Naive thymus-derived CD4-positive, alpha-beta T cell (primary cell): ENCODE measurements around the gene DOCK4. TPM values are rescaled to one million over a fixed set of nuclear protein-coding genes. Genes with fewer than 3 reads are reported as not detected.

Source experiments
- ATAC-seq: fragments of 150-1000 bp; cut with Tn5 transposase; 2 replicates; pipeline ENCODE4 v1.10.0; 2021; ENCODE audit warnings: mild to moderate bottlenecking, moderate library complexity
- CTCF ChIA-PET: fragments of 350-600 bp; sonication (Branson Sonifier 250); formaldehyde crosslinking; loops from one replicate; lab custom pipeline; 2021; ENCODE audit warnings: antibody characterized with exemption; lab: Charles Lee
- POLR2A ChIA-PET: fragments of 350-600 bp; sonication (Branson Sonifier 250); formaldehyde crosslinking; loops from one replicate; lab custom pipeline; 2021; ENCODE audit warnings: antibody characterized with exemption, inconsistent platforms; lab: Charles Lee
- DNase-seq, 9 donors: peaks; one replicate each; pipeline versions ENCODE4 v3.0.0 to v3.0.0-alpha.2; 2020 to 2022; ENCODE audit warnings: mixed read lengths in 1 of 9
- H3K27ac ChIP-seq: one replicate; pipeline ENCODE4 v1.7.0; 2013; ENCODE audit warnings: mild to moderate bottlenecking, low read depth, low read length, moderate library complexity
- H3K27me3 ChIP-seq, 2 donors: one replicate each; pipeline ENCODE4 v1.7.0; 2013; ENCODE audit warnings: low read length in 2 of 2, mild to moderate bottlenecking in 2 of 2, moderate library complexity in 2 of 2; ENCODE audit not compliant: control insufficient read depth in 2 of 2, insufficient read depth in 2 of 2
- H3K36me3 ChIP-seq, 3 experiments: 1 replicate in 2 of 3; 2 replicates in 1 of 3; pipeline ENCODE4 v1.7.0; 2013; ENCODE audit warnings: low read length in 3 of 3, mild to moderate bottlenecking in 3 of 3, moderate library complexity in 1 of 3; ENCODE audit not compliant: insufficient read depth in 3 of 3, control insufficient read depth in 2 of 3
- H3K4me1 ChIP-seq, 2 donors: one replicate each; pipeline ENCODE4 v1.7.0; 2013; ENCODE audit warnings: low read length in 2 of 2, mild to moderate bottlenecking in 2 of 2, moderate library complexity in 1 of 2; ENCODE audit not compliant: control insufficient read depth in 2 of 2, insufficient read depth in 2 of 2
- H3K4me3 ChIP-seq: 2 replicates; pipeline ENCODE4 v1.7.0; 2013; ENCODE audit warnings: mild to moderate bottlenecking, low read length
- H3K9me3 ChIP-seq, 3 experiments: 1 replicate in 2 of 3; 2 replicates in 1 of 3; pipeline ENCODE4 v1.7.0; 2013; ENCODE audit warnings: low read length in 3 of 3; ENCODE audit not compliant: control insufficient read depth in 2 of 3
- H3K27ac Mint-ChIP-seq, 9 donors: one replicate each; pipeline ENCODE4 v1.8.0; 2020 to 2022; ENCODE audit warnings: mixed read lengths in 9 of 9, mild to moderate bottlenecking in 8 of 9, moderate library complexity in 5 of 9, inconsistent platforms in 2 of 9
- H3K27me3 Mint-ChIP-seq, 5 donors: one replicate each; pipeline ENCODE4 v1.8.0; 2021 to 2022; ENCODE audit warnings: mixed read lengths in 5 of 5, mild to moderate bottlenecking in 1 of 5
- H3K36me3 Mint-ChIP-seq, 5 donors: one replicate each; pipeline ENCODE4 v1.8.0; 2020 to 2022; ENCODE audit warnings: mixed read lengths in 5 of 5, mild to moderate bottlenecking in 3 of 5, inconsistent platforms in 1 of 5
- H3K4me1 Mint-ChIP-seq, 7 donors: one replicate each; pipeline ENCODE4 v1.8.0; 2020 to 2022; ENCODE audit warnings: mixed read lengths in 7 of 7, mild to moderate bottlenecking in 3 of 7, inconsistent platforms in 1 of 7
- H3K4me3 Mint-ChIP-seq, 10 donors: one replicate each; pipeline ENCODE4 v1.8.0; 2020 to 2022; ENCODE audit warnings: mild to moderate bottlenecking in 10 of 10, mixed read lengths in 10 of 10, moderate library complexity in 6 of 10, inconsistent platforms in 2 of 10
- H3K9me3 Mint-ChIP-seq, 11 donors: one replicate each; pipeline ENCODE4 v1.8.0; 2020 to 2022; ENCODE audit warnings: mixed read lengths in 11 of 11, mild to moderate bottlenecking in 4 of 11, inconsistent platforms in 1 of 11, moderate library complexity in 1 of 11
- intact Hi-C, 2 donors: fragments of 100-400 bp; cut with micrococcal nuclease; formaldehyde crosslinking; loops; one replicate each; pipeline ENCODE4 v1.15.1; 2023
- polyA plus RNA-seq, 2 donors: library from polyadenylated mRNA; unstranded; fragments of 300-500 nt; fragmentation: Illumina TruSeq; gene quantifications; one replicate each; pipeline ENCODE4 v1.2.3, GENCODE V29; 2021
- total RNA-seq, 6 experiments: library from RNA in 5 of 6; stranded (reverse) in 5 of 6; gene quantifications; 1 replicate in 5 of 6; 2 replicates in 1 of 6; pipeline ENCODE4 v1.2.3 and lab custom pipeline; 2021 to 2026

DOCK4 gene
- 1 to 10 TPM in 4 of 5 experiments, under 1 TPM in 1; 0.19 to 3.1 (median 2.4) TPM for total RNA-seq
- polyA plus RNA-seq: under 1 TPM in 1 of 2 donors, not detected in 1; 0.16 TPM
- 1.1 reads per million for total RNA-seq (lab: John Stamatoyannopoulos, UW)

GRCh38 chr7:112206238-112206990 lies at the start of gene DOCK4, which contains the start of gene ZNF277:
Gene DOCK4, minus strand, starts transcription at chr7:112206399. Its CDS starts 261 bp downstream, at chr7:112206138.
Gene ZNF277, plus strand, starts transcription at chr7:112206695. Its CDS starts 22 bp downstream, at chr7:112206717.
- no peaks in the 10 kb centered on the region for H3K36me3 Mint-ChIP-seq
- no peaks in the 10 kb centered on the region for H3K9me3 ChIP-seq
- no peaks in the 10 kb centered on the region for H3K9me3 Mint-ChIP-seq
- peaks cover 14 to 22% of the 10 kb centered on the region in 2 donors for H3K4me1 ChIP-seq
- H3K4me3 Mint-ChIP-seq: peak within 1 kb of the TSS; percentile 93 to 99 (median 96)
- peaks cover 15% of the 10 kb centered on the region in 2 donors for H3K27me3 ChIP-seq
- ATAC-seq (peak; percentile 93), DNase-seq (peak; percentile 97 to 100 (median 99))
- H3K36me3 ChIP-seq: peaks cover 0 to 3% (median 0%) of the 10 kb centered on the region in 3 experiments
- peak within 1 kb of the TSS; percentile 71 for H3K27ac ChIP-seq
- H3K27ac Mint-ChIP-seq: peak within 1 kb of the TSS; percentile 60 to 95 (median 85)
- POLR2A ChIA-PET: interaction anchor here (1.1 to 1.4 kb wide), 3 partner anchors 9 to 243 kb away, joined by 3 to 5 read pairs (median 4); partner anchors contain the start of gene IFRD1
- intact Hi-C loops: loop anchor here (1.0 to 10.0 kb wide), 10 partner anchors 186 to 1112 kb away; partner anchors contain the start of genes IFRD1 (in 2 of the 2), IMMP2L (in 2 of the 2), TMEM168 (in 2 of the 2) and LRRN3 (in 1 of the 2)
- H3K4me3 ChIP-seq: peak within 1 kb of the TSS; percentile 94
- peaks cover 25 to 57% (median 38%) of the 10 kb centered on the region in 7 donors for H3K4me1 Mint-ChIP-seq
- H3K27me3 Mint-ChIP-seq: peaks cover 25 to 36% (median 29%) of the 10 kb centered on the region in 5 donors
- CTCF ChIA-PET: interaction anchor here (0.7 to 1.0 kb wide), 2 partner anchors 9 to 244 kb away, joined by 3 read pairs; no protein-coding TSS in a partner anchor

- peaks cover 0 to 69% (median 44%) of the 10 kb centered on the region in 7 donors for H3K4me1 Mint-ChIP-seq
- no peaks in the 10 kb centered on the region for H3K27me3 ChIP-seq
- CTCF ChIA-PET: no interaction called here
- DNase-seq (no peak), ATAC-seq (no peak)
- no peak overlapping the region for H3K4me3 Mint-ChIP-seq
- H3K36me3 ChIP-seq: no peaks in the 10 kb centered on the region
- H3K27ac Mint-ChIP-seq: no peak overlapping the region
- H3K27ac ChIP-seq: no peak overlapping the region
- H3K36me3 Mint-ChIP-seq: peaks cover 0 to 8% (median 3%) of the 10 kb centered on the region in 5 donors
- no peaks in the 10 kb centered on the region for H3K4me1 ChIP-seq
- H3K27me3 Mint-ChIP-seq: no peaks in the 10 kb centered on the region
- POLR2A ChIA-PET: no interaction called here
- H3K9me3 ChIP-seq: no peaks in the 10 kb centered on the region
- H3K4me3 ChIP-seq: no peak overlapping the region
- intact Hi-C loops: no loop called here
- no peaks in the 10 kb centered on the region for H3K9me3 Mint-ChIP-seq
Measured at GRCh38 chr7:112255388-112255720, 49.2 kb upstream of the DOCK4 start.

DNA sequence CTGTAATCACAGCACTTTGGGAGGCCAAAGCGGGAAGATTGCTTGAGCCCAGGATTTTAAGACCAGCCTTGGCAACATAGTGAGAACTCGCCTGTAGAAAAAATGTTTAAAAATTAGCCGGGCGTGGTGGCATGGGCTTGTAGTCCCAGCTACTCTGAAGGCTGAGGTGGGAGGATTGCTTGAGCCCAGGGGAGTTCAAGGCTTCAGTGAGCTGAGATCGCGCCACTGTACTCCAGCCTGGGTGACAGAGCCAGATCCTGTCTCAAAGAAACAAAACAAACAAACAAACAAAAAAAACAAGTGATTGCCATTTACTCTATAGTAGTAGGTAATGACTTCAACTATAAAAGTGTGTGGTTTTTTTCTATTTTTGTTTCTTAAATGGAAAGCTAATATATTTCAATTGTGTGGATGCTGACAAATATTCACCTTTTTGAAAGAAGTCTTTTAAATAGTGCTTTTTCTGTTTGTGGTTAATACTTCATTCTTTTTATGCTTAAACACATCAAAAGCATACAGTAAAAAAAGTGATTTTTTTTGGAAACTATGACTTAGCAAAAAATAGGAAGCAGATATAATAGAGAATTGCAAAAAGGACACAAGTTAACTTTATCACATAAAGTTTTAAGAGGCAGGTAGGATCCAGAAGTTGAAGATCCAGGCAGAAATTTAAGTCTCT lies 48.6 kb upstream of the DOCK4 start:
- no peaks in the 10 kb centered on the region for H3K9me3 Mint-ChIP-seq
- Histone ChIP-seq H3K9me3 (no peaks in the 10 kb centered on the region), H3K36me3 (no peaks in the 10 kb centered on the region), H3K4me1 (no peaks in the 10 kb centered on the region), H3K27me3 (no peaks in the 10 kb centered on the region), H3K4me3 (no peak overlapping the region), H3K27ac (no peak overlapping the region)
- H3K27me3 Mint-ChIP-seq: no peaks in the 10 kb centered on the region
- peaks cover 0 to 8% (median 4%) of the 10 kb centered on the region in 5 donors for H3K36me3 Mint-ChIP-seq
- ATAC-seq: no peak
- H3K4me3 Mint-ChIP-seq: no peak overlapping the region
- H3K27ac Mint-ChIP-seq: no peak overlapping the region
- POLR2A ChIA-PET: no interaction called here
- peaks cover 0 to 68% (median 44%) of the 10 kb centered on the region in 7 donors for H3K4me1 Mint-ChIP-seq
- CTCF ChIA-PET: no interaction called here
- intact Hi-C loops: no loop called here
- no peak for DNase-seq

DNA sequence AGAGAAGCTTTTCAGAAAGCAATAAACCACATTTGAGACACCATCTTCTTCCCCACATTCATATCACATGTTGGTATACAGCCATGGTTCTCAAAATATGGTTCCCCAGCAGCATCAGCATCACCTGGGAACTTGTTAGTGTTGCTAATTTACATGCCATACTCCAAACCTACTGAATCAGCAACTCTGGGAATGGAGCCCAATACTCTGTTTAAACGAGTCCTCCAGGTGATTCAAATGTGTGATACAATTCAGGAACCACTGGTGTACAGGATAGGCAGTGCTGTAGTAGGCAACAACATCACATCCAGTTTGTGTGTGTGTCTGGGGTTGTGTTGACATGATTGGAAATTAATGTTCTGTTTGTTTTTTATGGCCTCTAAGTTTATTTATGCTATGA lies 48.0 kb upstream of the DOCK4 start:
- ATAC-seq (no peak), DNase-seq (no peak)
- H3K9me3 ChIP-seq: no peaks in the 10 kb centered on the region
- H3K27ac Mint-ChIP-seq: no peak overlapping the region
- H3K36me3 Mint-ChIP-seq: peaks cover 0 to 12% (median 7%) of the 10 kb centered on the region in 5 donors
- no peak overlapping the region for H3K4me3 ChIP-seq
- ChIA-PET POLR2A (no interaction called here), CTCF (no interaction called here)
- no peaks in the 10 kb centered on the region for H3K4me1 ChIP-seq
- H3K36me3 ChIP-seq: no peaks in the 10 kb centered on the region
- peaks cover 0 to 2% (median 0%) of the 10 kb centered on the region in 11 donors for H3K9me3 Mint-ChIP-seq
- intact Hi-C loops: no loop called here
- H3K27me3 Mint-ChIP-seq: no peaks in the 10 kb centered on the region
- no peaks in the 10 kb centered on the region for H3K27me3 ChIP-seq
- no peak overlapping the region for H3K4me3 Mint-ChIP-seq
- no peak overlapping the region for H3K27ac ChIP-seq
- H3K4me1 Mint-ChIP-seq: peaks cover 0 to 69% (median 48%) of the 10 kb centered on the region in 7 donors

GRCh38 chr7:112252691-112253090 lies 46.5 kb upstream of the DOCK4 start:
- Mint-ChIP-seq H3K4me3 (no peak overlapping the region), H3K9me3 (peaks cover 0 to 2% (median 0%) of the 10 kb centered on the region in 11 donors), H3K27ac (no peak overlapping the region), H3K27me3 (no peaks in the 10 kb centered on the region), H3K4me1 (peaks cover 0 to 82% (median 49%) of the 10 kb centered on the region in 7 donors), H3K36me3 (peaks cover 0 to 16% (median 7%) of the 10 kb centered on the region in 5 donors)
- ATAC-seq (no peak), DNase-seq (no peak)
- ChIA-PET POLR2A (no interaction called here), CTCF (no interaction called here)
- intact Hi-C loops: no loop called here
- Histone ChIP-seq H3K27me3 (no peaks in the 10 kb centered on the region), H3K27ac (no peak overlapping the region), H3K4me1 (no peaks in the 10 kb centered on the region), H3K4me3 (no peak overlapping the region), H3K36me3 (no peaks in the 10 kb centered on the region), H3K9me3 (no peaks in the 10 kb centered on the region)

- H3K4me3 ChIP-seq: no peak overlapping the region
- no peaks in the 10 kb centered on the region for H3K9me3 ChIP-seq
- H3K4me1 Mint-ChIP-seq: peaks cover 0 to 80% (median 51%) of the 10 kb centered on the region in 7 donors
- no peaks in the 10 kb centered on the region for H3K27me3 Mint-ChIP-seq
- no peaks in the 10 kb centered on the region for H3K27me3 ChIP-seq
- H3K4me3 Mint-ChIP-seq: no peak overlapping the region
- ChIA-PET POLR2A (no interaction called here), CTCF (no interaction called here)
- peak overlapping the region in 1 of 9 donors; percentile 35 for H3K27ac Mint-ChIP-seq
- DNase-seq (no peak), ATAC-seq (no peak)
- intact Hi-C loops: no loop called here
- no peak overlapping the region for H3K27ac ChIP-seq
- H3K36me3 ChIP-seq: no peaks in the 10 kb centered on the region
- H3K36me3 Mint-ChIP-seq: peaks cover 0 to 20% (median 9%) of the 10 kb centered on the region in 5 donors
- H3K9me3 Mint-ChIP-seq: peaks cover 0 to 2% (median 0%) of the 10 kb centered on the region in 11 donors
- no peaks in the 10 kb centered on the region for H3K4me1 ChIP-seq
Measured at GRCh38 chr7:112252141-112252540, 45.9 kb upstream of the DOCK4 start.
